ENCODE results near the gene MAX. TPM values are rescaled to one million over a fixed set of nuclear protein-coding genes. Genes with fewer than 3 reads are reported as not detected.
A peak's percentile ranks its signal among the peaks of the same experiment; 100 is the strongest.

The MAX gene
- total and polyA plus RNA-seq, 7 experiments from 2014 or later: 145 to 236 (median 193) TPM

DNA sequence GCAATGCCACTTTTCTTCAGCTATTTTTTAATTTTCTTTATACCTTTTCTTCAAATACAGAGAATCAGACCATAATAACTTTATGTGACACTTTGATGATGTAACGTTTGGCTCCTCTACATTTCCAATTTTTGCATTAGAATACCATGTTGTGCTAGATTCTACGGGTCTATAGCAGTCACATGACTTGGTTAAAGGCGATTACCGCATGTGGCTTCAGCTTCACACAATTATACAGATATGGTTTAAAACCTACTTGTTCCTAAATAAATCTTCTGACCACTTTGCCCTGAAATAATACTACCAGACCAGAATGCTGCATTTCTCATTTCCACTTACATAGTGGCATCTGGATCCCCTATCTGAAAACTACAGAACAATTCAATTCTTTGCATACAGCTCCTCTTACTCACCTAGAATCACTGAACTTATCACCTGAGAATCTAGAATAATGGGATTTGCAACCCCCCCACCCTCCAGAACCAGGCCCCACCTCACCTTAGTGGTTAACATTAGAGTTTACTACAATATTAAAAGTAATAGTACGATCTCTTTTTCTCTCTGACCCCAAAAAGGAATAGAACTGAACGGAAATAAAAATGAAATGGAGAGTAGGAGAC is 1.3 kb downstream of the MAX start:
- DNase-seq: peak in 4 of 9 donors; percentile 5 to 13 (median 8)
- CTCF ChIA-PET: interaction anchor here (0.6 kb wide), 1 partner anchor 20 kb away, joined by 3 read pairs; no protein-coding TSS in a partner anchor
- peaks cover 0 to 4% (median 0%) of the 10 kb centered on the region in 11 donors for H3K9me3 Mint-ChIP-seq

DNA sequence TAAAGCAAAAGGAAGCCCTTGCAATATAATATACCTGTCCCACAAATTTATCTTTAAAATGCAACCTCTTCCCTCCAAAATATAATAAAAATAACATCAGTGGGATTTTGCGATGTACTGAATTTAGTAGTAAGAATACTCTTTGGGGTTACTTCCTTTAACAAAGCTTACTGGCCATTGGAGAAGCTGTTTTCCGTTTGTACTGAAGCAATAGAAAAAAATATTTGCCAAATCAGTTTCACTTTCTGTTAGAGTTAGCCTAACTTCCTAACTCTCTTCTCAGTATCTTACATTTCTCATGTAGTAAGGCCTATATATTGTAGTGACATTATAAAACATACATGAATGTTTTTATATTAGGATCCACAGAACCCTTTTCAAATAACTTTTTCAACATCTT is 3.7 kb downstream of the MAX start:
- peak in 7 of 9 donors; percentile 43 to 67 (median 57) for DNase-seq
- ATAC-seq: no peak
- Mint-ChIP-seq H3K9me3 (peaks cover 0 to 4% (median 0%) of the 10 kb centered on the region in 11 donors), H3K4me1 (peaks cover 56 to 82% (median 79%) of the 10 kb centered on the region in 7 donors), H3K27me3 (peaks cover 0 to 3% (median 0%) of the 10 kb centered on the region in 5 donors), H3K27ac (peak overlapping the region; percentile 73 to 99 (median 92)), H3K4me3 (peak overlapping the region; percentile 67 to 93 (median 89)), H3K36me3 (peaks cover 4 to 49% (median 32%) of the 10 kb centered on the region in 5 donors)
- H3K36me3 ChIP-seq (ENCODE audit: control insufficient read depth in 2 of 3, insufficient read depth in 3 of 3, low read length in 3 of 3): peaks cover under 1 to 18% (median 8%) of the 10 kb centered on the region in 3 experiments
- no peaks in the 10 kb centered on the region for H3K27me3 ChIP-seq (ENCODE audit: control insufficient read depth in 2 of 2, insufficient read depth in 2 of 2, low read length in 2 of 2)
- no peaks in the 10 kb centered on the region for H3K9me3 ChIP-seq (ENCODE audit: control insufficient read depth in 2 of 3, low read length in 3 of 3)
- peaks cover 34 to 67% of the 10 kb centered on the region in 2 donors for H3K4me1 ChIP-seq (ENCODE audit: control insufficient read depth in 2 of 2, insufficient read depth in 2 of 2, low read length in 2 of 2)
- POLR2A ChIA-PET: interaction anchor here (0.8 to 2.2 kb wide), 4 partner anchors 9 to 596 kb away, joined by 3 to 9 read pairs (median 4); no protein-coding TSS in a partner anchor
- peak overlapping the region; percentile 39 for H3K4me3 ChIP-seq (ENCODE audit: low read length)
- intact Hi-C loops (cut with micrococcal nuclease): loop anchor here in 1 of 2 donors (1.0 to 5.0 kb wide), 3 partner anchors 14 to 184 kb away; partner anchors contain the start of gene CHURC1
- H3K27ac ChIP-seq (ENCODE audit: low read depth, low read length): peak overlapping the region; percentile 65
- CTCF ChIA-PET: no interaction called here

More for the DNA sequence above, 1.3 kb downstream of the MAX start:
- Mint-ChIP-seq H3K4me3 (peak overlapping the region; percentile 85 to 96 (median 91)), H3K27ac (peak overlapping the region; percentile 86 to 99 (median 93)), H3K36me3 (peaks cover 4 to 28% (median 20%) of the 10 kb centered on the region in 5 donors), H3K27me3 (peaks cover 0 to 12% (median 0%) of the 10 kb centered on the region in 5 donors), H3K4me1 (peaks cover 36 to 58% (median 55%) of the 10 kb centered on the region in 7 donors)
- no peak for ATAC-seq
- intact Hi-C loops (cut with micrococcal nuclease): loop anchor here (1.0 to 5.0 kb wide), 6 partner anchors 106 to 1459 kb away; partner anchors contain the start of genes CHURC1 (in 1 of the 2), MTHFD1 (in 1 of the 2) and WDR89 (in 1 of the 2)
- peaks cover 0 to 6% (median 0%) of the 10 kb centered on the region in 3 experiments for H3K36me3 ChIP-seq (ENCODE audit: control insufficient read depth in 2 of 3, insufficient read depth in 3 of 3, low read length in 3 of 3)
- H3K4me3 ChIP-seq (ENCODE audit: low read length): peak overlapping the region; percentile 79
- H3K27me3 ChIP-seq (ENCODE audit: control insufficient read depth in 2 of 2, insufficient read depth in 2 of 2, low read length in 2 of 2): no peaks in the 10 kb centered on the region
- H3K4me1 ChIP-seq (ENCODE audit: control insufficient read depth in 2 of 2, insufficient read depth in 2 of 2, low read length in 2 of 2): peaks cover 29 to 49% of the 10 kb centered on the region in 2 donors
- H3K27ac ChIP-seq (ENCODE audit: low read depth, low read length): peak overlapping the region; percentile 100
- no peaks in the 10 kb centered on the region for H3K9me3 ChIP-seq (ENCODE audit: control insufficient read depth in 2 of 3, low read length in 3 of 3)
- POLR2A ChIA-PET: interaction anchor here (1.0 to 1.6 kb wide), 3 partner anchors 16 to 27 kb away, joined by 3 to 5 read pairs (median 5); no protein-coding TSS in a partner anchor

DNA sequence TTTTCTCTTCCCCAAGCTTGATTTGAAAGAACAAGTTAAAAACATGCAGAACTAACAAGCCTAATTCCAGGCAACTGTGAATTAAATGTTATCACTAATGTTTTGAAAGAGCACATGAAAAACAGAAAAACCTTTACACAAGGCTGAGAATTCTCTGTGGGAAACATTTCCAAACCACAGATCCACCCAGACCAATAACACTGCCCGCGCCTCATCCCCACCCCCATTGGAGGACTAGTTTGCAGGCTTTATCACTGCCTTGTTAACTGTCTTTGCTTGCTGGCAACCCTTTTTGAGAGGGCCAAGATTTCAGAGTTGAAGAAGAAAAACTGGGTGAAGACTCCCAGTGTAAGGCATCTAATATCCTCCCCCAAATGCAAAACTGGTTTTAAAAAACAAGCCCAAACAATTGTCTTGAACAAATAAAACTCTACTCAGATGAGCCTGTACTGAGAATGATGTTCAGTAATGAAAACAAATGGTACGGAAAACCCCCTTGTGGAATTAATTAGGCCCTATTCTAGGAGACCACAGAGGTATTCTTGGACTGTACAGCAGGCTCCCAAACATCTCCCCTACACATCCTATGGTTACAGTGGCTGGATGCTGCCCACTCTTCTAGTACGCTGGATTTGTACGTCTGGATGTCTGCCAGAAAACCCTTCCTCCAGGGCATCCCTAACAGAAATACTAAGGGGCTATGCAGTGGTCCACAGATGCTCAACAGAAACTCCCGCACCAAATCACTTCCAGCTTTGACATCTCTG is 5.8 kb downstream of the MAX start:
- Mint-ChIP-seq H3K4me1 (peaks cover 55 to 95% (median 88%) of the 10 kb centered on the region in 7 donors), H3K27me3 (no peaks in the 10 kb centered on the region), H3K9me3 (no peaks in the 10 kb centered on the region), H3K4me3 (peak overlapping the region; percentile 55 to 93 (median 74)), H3K27ac (peak overlapping the region; percentile 28 to 99 (median 67)), H3K36me3 (peaks cover under 1 to 61% (median 43%) of the 10 kb centered on the region in 5 donors)
- ChIA-PET POLR2A (interaction anchor here (0.6 to 1.3 kb wide), 2 partner anchors 17 to 164 kb away, joined by 4 read pairs; no protein-coding TSS in a partner anchor), CTCF (no interaction called here)
- DNase-seq (no peak), ATAC-seq (no peak)
- H3K36me3 ChIP-seq (ENCODE audit: control insufficient read depth in 2 of 3, insufficient read depth in 3 of 3, low read length in 3 of 3): peaks cover 16 to 30% (median 18%) of the 10 kb centered on the region in 3 experiments
- H3K4me1 ChIP-seq (ENCODE audit: control insufficient read depth in 2 of 2, insufficient read depth in 2 of 2, low read length in 2 of 2): peaks cover 34 to 65% of the 10 kb centered on the region in 2 donors
- H3K27me3 ChIP-seq (ENCODE audit: control insufficient read depth in 2 of 2, insufficient read depth in 2 of 2, low read length in 2 of 2): no peaks in the 10 kb centered on the region
- H3K4me3 ChIP-seq (ENCODE audit: low read length): peak overlapping the region; percentile 1
- peak overlapping the region; percentile 65 for H3K27ac ChIP-seq (ENCODE audit: low read depth, low read length)
- H3K9me3 ChIP-seq (ENCODE audit: control insufficient read depth in 2 of 3, low read length in 3 of 3): no peaks in the 10 kb centered on the region
- intact Hi-C loops (cut with micrococcal nuclease): loop anchor here in 1 of 2 donors (5.0 kb wide), 1 partner anchor 39 kb away; no protein-coding TSS in a partner anchor

DNA sequence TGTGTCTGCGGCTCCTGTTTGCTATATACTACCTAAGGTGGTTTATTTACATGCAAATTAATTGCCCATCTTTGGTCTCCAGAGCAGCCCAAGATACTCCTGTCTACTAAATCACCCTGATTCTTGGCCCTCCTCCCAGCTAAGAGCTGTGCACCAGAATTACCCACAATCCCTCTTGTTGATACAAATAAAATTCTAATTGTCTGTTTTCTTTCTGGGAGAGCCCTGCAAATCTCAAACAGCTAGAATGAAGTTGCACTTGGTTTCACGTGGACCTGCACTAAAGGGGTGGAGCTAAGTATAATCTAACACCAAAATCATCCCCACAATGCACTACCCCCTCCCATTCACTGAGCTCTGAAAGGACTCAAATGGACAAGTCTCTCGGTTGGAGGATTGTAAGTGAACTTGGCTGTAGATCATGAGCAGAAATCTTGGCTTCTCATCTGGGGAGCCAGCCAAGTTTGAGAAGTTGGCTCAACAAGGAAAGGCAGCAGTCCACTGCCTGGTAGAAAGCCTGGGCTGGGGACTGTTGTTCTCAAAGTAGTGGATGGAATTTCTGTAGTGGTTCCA is 6.6 kb downstream of the MAX start:
- no peak for ATAC-seq
- H3K36me3 ChIP-seq (ENCODE audit: control insufficient read depth in 2 of 3, insufficient read depth in 3 of 3, low read length in 3 of 3): peaks cover 16 to 35% (median 23%) of the 10 kb centered on the region in 3 experiments

DNA sequence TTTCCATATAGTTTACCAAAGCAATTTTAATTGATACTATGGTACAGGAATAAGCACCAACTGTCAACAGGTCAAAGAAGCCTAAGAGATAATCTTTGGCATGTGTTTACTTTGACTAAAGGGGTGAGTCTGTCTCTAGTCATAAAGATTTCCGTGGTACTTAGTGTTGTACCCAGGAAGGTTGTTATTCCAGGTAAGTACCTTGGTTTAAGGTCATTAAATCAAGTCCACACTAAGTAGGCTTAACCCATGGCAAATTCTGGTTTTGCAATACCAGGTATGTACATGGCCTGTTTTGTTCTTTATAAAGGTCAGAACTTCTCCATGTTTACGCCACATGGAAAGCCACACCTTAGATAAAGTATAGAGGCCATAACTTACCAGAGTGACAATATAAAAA is 10.0 kb downstream of the MAX start:
- H3K9me3 Mint-ChIP-seq: peaks cover 0 to 14% (median 5%) of the 10 kb centered on the region in 11 donors
- H3K9me3 ChIP-seq (ENCODE audit: control insufficient read depth in 2 of 3, low read length in 3 of 3): no peaks in the 10 kb centered on the region
- peaks cover 40 to 92% (median 80%) of the 10 kb centered on the region in 7 donors for H3K4me1 Mint-ChIP-seq
- peaks cover 11 to 79% (median 63%) of the 10 kb centered on the region in 5 donors for H3K36me3 Mint-ChIP-seq
- H3K27ac ChIP-seq (ENCODE audit: low read depth, low read length): no peak overlapping the region
- DNase-seq (no peak), ATAC-seq (no peak)
- no peak overlapping the region for H3K27ac Mint-ChIP-seq
- peaks cover 14 to 37% of the 10 kb centered on the region in 2 donors for H3K4me1 ChIP-seq (ENCODE audit: control insufficient read depth in 2 of 2, insufficient read depth in 2 of 2, low read length in 2 of 2)
- POLR2A ChIA-PET: interaction anchor here (0.6 to 2.6 kb wide), 3 partner anchors 10 to 1275 kb away, joined by 3 to 8 read pairs (median 3); partner anchors contain the start of gene MAX
- H3K4me3 Mint-ChIP-seq: no peak overlapping the region
- no peak overlapping the region for H3K4me3 ChIP-seq (ENCODE audit: low read length)
- intact Hi-C loops (cut with micrococcal nuclease): loop anchor here in 1 of 2 donors (2.0 kb wide), 1 partner anchor 14 kb away; no protein-coding TSS in a partner anchor
- H3K27me3 ChIP-seq (ENCODE audit: control insufficient read depth in 2 of 2, insufficient read depth in 2 of 2, low read length in 2 of 2): no peaks in the 10 kb centered on the region
- peaks cover 30 to 60% (median 31%) of the 10 kb centered on the region in 3 experiments for H3K36me3 ChIP-seq (ENCODE audit: control insufficient read depth in 2 of 3, insufficient read depth in 3 of 3, low read length in 3 of 3)
- H3K27me3 Mint-ChIP-seq: no peaks in the 10 kb centered on the region
- CTCF ChIA-PET: no interaction called here

More for the DNA sequence above, 6.6 kb downstream of the MAX start:
- H3K4me3 Mint-ChIP-seq: peak overlapping the region; percentile 52 to 91 (median 68)
- Histone ChIP-seq H3K27me3 (ENCODE audit: control insufficient read depth in 2 of 2, insufficient read depth in 2 of 2, low read length in 2 of 2) (no peaks in the 10 kb centered on the region), H3K4me1 (ENCODE audit: control insufficient read depth in 2 of 2, insufficient read depth in 2 of 2, low read length in 2 of 2) (peaks cover 34 to 62% of the 10 kb centered on the region in 2 donors), H3K9me3 (ENCODE audit: control insufficient read depth in 2 of 3, low read length in 3 of 3) (no peaks in the 10 kb centered on the region), H3K4me3 (ENCODE audit: low read length) (peak overlapping the region; percentile 1), H3K27ac (ENCODE audit: low read depth, low read length) (no peak overlapping the region)
- H3K27me3 Mint-ChIP-seq: no peaks in the 10 kb centered on the region
- intact Hi-C loops (cut with micrococcal nuclease): loop anchor here in 1 of 2 donors (5.0 kb wide), 1 partner anchor 38 kb away; no protein-coding TSS in a partner anchor
- peaks cover 56 to 96% (median 90%) of the 10 kb centered on the region in 7 donors for H3K4me1 Mint-ChIP-seq
- H3K27ac Mint-ChIP-seq: peak overlapping the region; percentile 28 to 99 (median 67)
- H3K9me3 Mint-ChIP-seq: no peaks in the 10 kb centered on the region
- CTCF ChIA-PET: no interaction called here
- DNase-seq: no peak
- peaks cover 3 to 63% (median 44%) of the 10 kb centered on the region in 5 donors for H3K36me3 Mint-ChIP-seq
- POLR2A ChIA-PET: interaction anchor here (1.1 to 1.3 kb wide), 3 partner anchors 12 to 19 kb away, joined by 3 to 5 read pairs (median 4); no protein-coding TSS in a partner anchor

Measured in naive thymus-derived CD4-positive, alpha-beta T cell (primary cell).